Activated T-cell treated with anti-CD3 and anti-CD28 coated beads for 1 hour (primary cell): ENCODE measurements around the gene GOLIM4.
"Not testable (repeated sequence)": the region's sequence is repeated elsewhere in the genome, so short reads cannot be mapped to it uniquely, and the experiment has no call there.

Source experiments
- DNase-seq: peaks from one replicate; pipeline ENCODE4 v3.0.0-alpha.2; 2020; ENCODE audit warnings: low read depth

The GOLIM4 gene

GRCh38 chr3:168072323-168072650, 23.4 kb downstream of the GOLIM4 start:
- DNase-seq: no peak

- DNase-seq: no peak
Measured at GRCh38 chr3:168071591-168072322, 24.0 kb downstream of the GOLIM4 start.

- DNase-seq: no peak
Measured at GRCh38 chr3:168070919-168071318, 24.8 kb downstream of the GOLIM4 start.

GRCh38 chr3:168068346-168068745, 27.4 kb downstream of the GOLIM4 start:
- no peak for DNase-seq

GRCh38 chr3:168066882-168067281, 28.8 kb downstream of the GOLIM4 start:
- DNase-seq: no peak

GRCh38 chr3:168065569-168065968, 30.2 kb downstream of the GOLIM4 start:
- no peak for DNase-seq

- no peak for DNase-seq
Measured at GRCh38 chr3:168063122-168063521, 32.6 kb downstream of the GOLIM4 start.

- DNase-seq: no peak
Measured at GRCh38 chr3:168062679-168063078, 33.0 kb downstream of the GOLIM4 start.

- no peak for DNase-seq
Measured at GRCh38 chr3:168061332-168061996, 34.3 kb downstream of the GOLIM4 start.

GRCh38 chr3:168060317-168060716, 35.4 kb downstream of the GOLIM4 start:
- DNase-seq: no peak

- DNase-seq: no peak
Measured at GRCh38 chr3:168058481-168058880, 37.2 kb downstream of the GOLIM4 start.

GRCh38 chr3:168056398-168057230, 39.1 kb downstream of the GOLIM4 start:
- DNase-seq: not testable (repeated sequence)

GRCh38 chr3:168054447-168054846, 41.3 kb downstream of the GOLIM4 start:
- no peak for DNase-seq

- DNase-seq: no peak
Measured at GRCh38 chr3:168053115-168053514, 42.6 kb downstream of the GOLIM4 start.

GRCh38 chr3:168052515-168052914, 43.2 kb downstream of the GOLIM4 start:
- DNase-seq: no peak

GRCh38 chr3:168051531-168052471, 43.9 kb downstream of the GOLIM4 start:
- DNase-seq: no peak

GRCh38 chr3:168051070-168051469, 44.7 kb downstream of the GOLIM4 start:
- no peak for DNase-seq

- DNase-seq: no peak
Measured at GRCh38 chr3:168049367-168049974, 46.3 kb downstream of the GOLIM4 start.

- DNase-seq: no peak
Measured at GRCh38 chr3:168048414-168049330, 47.1 kb downstream of the GOLIM4 start.

- DNase-seq: no peak
Measured at GRCh38 chr3:168047936-168048335, 47.8 kb downstream of the GOLIM4 start.
